NCI-H2196 (cell line): ENCODE measurements around the gene UNC93A.

ENCODE experiments used
- DNase-seq: peaks from one replicate; lab custom pipeline; 2025; ENCODE audit not compliant: unreplicated experiment; lab: John Stamatoyannopoulos, UW

The UNC93A gene

DNA sequence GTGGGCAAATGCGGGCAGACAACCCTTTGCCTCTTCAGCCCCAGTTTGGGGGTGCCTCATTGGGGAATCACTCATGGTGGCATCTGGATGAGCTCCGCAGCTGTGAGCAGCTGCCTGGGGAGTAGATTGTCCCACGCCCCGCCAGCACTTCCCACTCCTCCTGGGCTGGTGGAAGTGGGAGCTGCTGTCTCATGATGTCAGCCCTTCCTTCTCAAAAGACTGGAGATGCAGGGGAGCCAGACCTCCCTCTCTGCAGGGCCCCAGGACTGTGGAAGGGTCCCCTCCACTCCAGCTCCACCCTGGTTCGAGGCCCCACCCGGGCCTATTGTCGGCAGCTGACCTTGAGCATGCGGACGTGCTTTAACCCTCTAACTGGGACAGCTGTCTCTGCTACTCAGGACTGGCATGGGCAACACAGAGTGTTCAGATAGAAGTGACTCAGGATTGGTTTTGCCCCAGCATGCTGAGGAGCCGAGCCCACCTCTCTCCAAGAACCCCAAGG is 2.0 kb downstream of the UNC93A start:
- DNase-seq: no peak

- no peak for DNase-seq
Measured at GRCh38 chr6:167293590-167294091, 2.5 kb downstream of the UNC93A start.

- DNase-seq: no peak
Measured at GRCh38 chr6:167294241-167294640, 3.1 kb downstream of the UNC93A start.

DNA sequence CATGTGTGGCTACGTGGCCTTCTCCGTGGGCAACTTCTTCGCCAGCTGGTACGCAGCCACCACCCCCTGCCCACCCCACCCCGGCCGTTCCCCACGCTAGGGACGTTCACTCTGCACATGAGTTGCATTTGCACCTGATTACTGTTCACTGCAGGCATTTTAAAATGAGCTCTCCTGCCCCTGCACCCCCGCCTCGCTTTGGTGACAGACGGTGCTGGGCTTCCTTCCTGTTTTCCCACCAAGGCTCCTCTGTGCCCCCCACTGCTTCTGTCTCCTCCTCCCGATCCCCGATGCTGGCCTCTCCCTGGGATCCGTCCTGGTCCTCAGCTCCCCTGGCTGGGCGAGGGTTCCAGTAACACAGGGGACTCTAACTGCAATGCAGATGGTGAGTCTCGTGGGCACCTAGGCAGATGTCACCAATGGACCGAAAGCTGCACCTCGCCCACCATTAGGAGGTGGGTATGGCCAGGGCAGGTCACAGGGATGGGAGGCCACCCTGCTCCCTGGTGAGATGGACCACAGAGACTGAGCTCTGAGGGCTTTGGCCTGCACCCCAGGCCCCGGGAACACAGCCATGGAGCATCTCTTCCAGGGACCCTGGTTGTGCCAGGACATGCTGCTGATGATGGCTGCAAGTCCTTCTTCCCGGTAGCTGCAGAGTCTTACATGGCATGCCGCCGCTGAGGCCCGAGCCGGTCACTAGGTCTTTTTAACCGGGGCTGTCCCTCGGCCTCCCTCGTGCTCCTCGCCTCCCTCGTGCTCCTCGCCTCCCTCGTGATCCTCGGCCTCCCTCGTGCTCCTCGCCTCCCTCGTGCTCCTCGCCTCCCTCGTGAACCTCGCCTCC is 3.8 kb downstream of the UNC93A start:
- no peak for DNase-seq

DNA sequence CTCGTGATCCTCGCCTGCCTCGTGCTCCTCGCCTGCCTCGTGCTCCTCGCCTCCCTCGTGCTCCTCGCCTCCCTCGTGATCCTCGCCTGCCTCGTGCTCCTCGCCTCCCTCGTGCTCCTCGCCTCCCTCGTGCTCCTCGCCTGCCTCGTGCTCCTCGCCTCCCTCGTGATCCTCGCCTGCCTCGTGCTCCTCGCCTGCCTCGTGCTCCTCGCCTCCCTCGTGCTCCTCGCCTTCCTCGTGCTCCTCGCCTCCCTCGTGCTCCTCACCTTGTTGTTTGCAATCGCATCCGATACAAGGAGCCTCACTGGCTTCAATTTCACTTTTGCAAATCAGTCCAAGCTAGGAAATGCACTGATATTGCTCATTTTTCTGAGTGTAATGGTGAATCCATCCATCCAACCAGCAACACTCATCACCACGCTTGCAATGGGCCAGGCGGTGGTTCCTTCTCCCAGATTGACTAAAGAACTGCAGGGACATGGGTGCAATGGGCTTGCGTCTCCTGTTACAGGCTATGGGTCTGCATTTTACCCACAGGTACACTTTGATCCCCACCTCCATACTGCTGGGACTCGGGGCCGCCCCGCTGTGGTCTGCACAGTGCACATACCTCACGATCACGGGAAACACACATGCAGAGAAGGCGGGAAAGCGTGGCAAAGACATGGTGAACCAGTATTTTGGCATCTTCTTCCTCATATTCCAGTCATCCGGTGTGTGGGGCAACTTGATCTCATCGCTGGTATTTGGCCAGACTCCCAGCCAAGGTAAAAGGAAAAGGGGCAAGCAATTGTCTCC is 4.6 kb downstream of the UNC93A start:
- DNase-seq: no peak

- DNase-seq: no peak
Measured at GRCh38 chr6:167296293-167296690, 5.2 kb downstream of the UNC93A start.

DNA sequence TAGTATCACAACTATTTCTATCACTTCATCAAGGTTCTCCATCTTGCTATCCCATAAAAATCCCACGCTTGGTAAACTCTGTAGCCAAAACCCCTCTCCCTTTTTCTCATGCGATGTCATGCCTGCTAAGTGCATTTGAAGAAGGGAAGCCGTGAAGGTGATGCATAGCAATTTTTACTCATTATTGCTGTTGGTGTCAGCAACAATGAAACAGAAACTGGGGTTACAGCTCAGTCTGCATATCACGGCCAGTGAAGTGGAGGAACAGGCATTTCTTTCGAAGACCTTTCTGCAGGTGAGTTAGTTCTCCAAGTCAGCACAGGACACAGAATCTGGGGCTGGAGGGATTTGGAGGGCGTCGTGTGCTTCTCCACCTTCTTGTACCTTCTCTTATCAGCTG is 5.8 kb downstream of the UNC93A start:
- no peak for DNase-seq

GRCh38 chr6:167298127-167298526 is 7.0 kb downstream of the UNC93A start:
- DNase-seq: no peak

GRCh38 chr6:167299641-167300308 is 8.7 kb downstream of the UNC93A start:
- DNase-seq: no peak

DNA sequence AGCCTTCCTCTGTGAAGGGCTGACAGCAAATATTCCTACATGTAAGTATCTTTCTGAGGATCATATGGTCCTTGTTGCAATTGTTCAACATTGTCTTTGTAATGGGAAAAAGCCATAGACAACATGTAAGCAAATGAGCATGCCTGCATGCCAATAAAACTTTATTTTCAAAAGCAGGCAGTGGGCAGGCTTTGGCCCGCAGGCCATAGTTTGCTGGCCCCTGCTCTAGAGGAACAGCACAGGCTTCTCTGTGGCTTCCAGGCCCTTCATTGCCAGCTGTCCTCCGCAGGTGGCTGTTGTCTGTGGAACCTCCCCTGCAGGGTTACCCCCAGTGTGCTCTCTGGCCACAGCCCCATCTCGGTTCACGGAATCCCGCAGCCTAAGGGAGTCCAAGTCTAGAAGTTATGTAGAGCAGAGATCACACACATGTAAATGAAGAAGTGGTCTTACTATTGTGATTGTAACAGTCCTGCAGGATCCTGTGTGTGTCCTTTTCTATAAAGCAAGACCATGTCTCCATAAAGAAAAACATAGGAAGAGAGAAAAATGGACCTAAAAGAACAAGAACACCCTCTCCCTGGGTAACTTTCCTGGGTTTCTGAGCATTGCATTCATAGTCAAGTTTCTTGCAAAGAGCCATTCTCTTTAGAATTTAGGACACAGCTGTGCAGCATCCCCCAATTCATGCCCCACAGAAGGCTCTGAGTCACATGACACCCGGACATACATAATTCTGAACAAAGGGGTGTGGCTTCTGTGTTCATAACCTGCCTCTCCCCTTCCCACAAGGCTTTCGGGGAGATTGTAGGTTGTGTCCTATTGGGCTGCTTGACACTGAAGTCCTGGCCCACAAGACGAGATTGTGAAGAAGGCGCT is 10.0 kb downstream of the UNC93A start:
- DNase-seq: no peak

DNA sequence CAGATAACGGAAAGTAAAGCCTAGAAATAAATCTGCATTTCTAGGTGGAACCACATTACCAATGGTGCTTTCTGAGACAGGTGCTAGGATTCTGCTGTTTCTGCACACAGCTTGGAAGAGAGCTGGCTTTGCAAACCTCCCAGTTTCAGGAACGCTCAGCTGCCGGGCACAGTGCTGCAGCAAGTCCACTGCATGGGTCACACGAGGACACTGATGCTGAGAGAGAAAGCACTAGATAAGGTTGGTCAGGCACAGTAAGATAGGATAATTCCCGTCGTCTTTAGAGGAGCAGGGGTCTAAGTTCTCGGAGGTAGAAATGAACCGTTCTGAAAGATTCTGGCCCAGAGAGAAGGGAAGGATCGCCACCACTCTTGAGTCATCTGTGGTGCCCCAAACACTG is 11.0 kb downstream of the UNC93A start:
- no peak for DNase-seq

DNA sequence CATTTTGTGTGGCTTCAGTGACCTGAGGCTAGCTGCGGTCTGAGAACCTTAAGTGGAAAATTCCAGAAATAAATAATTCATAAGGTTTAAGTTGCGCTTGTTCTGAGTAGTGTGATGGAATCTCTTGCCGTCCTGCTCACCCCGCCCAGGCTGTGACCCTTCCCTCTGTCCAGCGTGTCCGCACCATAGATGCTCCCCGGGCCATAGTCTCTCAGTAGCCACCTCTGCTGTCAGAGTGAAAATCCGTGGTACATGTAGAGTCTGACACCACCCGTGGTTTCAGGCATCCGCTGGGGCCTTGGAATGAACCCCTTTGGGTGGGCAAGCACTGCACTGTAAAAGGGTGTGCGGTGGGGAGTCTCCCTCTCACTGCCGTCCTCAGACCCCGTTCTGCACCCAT is 11.7 kb downstream of the UNC93A start:
- no peak for DNase-seq

DNA sequence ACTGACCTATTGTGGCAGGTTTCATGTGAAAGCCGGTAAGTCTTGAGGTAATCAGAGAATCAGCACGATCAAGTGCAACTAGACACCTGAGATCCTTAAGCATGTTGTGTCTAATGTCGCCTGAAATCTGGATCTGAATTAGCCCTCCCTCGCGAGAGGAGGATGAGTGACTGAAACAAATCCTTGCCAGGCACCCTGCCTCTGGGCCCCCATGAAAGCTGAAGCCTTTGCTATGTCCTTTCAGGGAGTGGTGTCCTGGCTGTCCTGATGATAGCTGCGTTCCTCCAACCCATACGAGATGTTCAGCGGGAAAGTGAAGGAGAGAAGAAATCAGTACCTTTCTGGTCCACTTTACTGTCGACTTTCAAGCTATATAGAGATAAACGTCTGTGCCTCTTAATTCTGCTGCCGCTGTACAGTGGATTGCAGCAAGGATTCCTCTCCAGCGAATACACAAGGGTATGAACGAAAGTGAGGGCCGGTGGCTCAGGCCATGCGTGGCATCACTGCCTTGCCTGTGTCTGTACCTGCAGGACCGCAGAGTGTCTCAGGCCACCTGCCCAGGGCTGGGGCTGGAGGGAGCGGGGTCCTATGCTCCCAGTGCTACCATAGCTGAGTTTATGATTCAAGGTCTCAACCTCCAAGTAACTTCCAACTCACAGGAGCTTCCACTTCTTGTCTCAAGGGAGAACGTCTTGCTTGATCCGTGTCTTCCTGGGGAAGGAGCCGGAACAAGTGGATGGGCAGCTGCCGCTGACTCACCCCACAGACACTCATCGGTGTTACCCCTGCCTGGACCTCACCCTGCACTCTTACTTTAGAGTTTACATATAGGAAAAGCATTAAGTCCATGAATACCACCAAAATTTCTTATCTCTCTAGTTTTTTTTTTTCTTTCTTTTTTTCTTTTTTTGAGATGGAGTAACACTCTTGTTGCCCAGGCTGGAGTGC is 12.8 kb downstream of the UNC93A start:
- no peak for DNase-seq

- DNase-seq: no peak
Measured at GRCh38 chr6:167304912-167305311, 13.8 kb downstream of the UNC93A start.

- DNase-seq: no peak
Measured at GRCh38 chr6:167305796-167306195, 14.7 kb downstream of the UNC93A start.

GRCh38 chr6:167306401-167306998 is 15.4 kb downstream of the UNC93A start:
- no peak for DNase-seq

DNA sequence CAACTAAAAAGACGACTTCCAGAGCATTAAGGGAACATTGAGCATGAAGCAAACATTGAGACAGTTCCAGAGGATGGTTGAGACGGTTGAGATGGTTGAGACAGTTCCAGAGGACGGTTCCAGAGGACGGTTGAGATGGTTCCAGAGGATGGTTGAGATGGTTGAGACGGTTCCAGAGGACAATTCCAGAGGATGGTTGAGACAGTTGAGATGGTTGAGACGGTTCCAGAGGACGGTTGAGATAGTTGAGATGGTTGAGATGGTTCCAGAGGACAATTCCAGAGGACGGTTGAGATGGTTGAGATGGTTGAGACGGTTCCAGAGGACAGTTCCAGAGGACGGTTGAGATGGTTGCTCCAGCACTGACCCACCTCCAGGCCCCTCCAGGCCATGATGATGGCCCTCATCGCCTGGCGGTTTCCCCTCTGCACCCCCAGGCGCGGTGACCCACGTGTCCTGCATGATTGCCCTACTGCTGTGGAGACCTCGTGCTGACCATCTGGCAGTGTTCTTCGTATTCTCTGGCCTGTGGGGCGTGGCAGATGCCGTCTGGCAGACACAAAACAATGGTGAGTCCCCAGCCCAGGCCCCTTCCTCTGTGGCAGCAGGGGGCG is 16.3 kb downstream of the UNC93A start:
- no peak for DNase-seq

DNA sequence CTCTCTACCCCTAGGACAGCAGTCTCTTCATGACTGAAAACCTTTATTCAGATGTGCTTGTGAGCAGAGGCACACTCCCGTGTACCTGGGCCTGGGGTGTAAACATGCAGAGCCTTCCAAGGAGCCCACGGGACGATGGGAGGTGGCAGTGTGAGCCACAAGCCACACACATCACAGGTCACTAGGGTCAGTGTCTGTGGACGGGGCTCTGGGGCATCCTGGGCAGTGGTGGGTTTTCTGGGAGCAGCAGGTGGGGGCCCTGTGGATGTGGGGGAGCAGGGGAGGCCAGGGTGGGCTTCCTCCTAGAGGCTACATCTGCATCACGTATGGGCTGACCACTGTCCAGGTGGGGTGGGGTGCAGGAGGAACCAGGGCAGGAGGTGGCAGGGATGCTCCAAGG is 17.1 kb downstream of the UNC93A start:
- no peak for DNase-seq
